HG03139 (cell line): ENCODE measurements around the gene VSIG2.
A peak's percentile ranks its signal among the peaks of the same experiment; 100 is the strongest.
"Not testable (repeated sequence)": the region's sequence is repeated elsewhere in the genome, so short reads cannot be mapped to it uniquely, and the experiment has no call there.

Source experiments
- ATAC-seq: cut with Tn5 transposase; IDR thresholded peaks from one replicate; pipeline ENCODE4 v1.9.1; 2021; ENCODE audit not compliant: unreplicated experiment

VSIG2 gene, protein sequence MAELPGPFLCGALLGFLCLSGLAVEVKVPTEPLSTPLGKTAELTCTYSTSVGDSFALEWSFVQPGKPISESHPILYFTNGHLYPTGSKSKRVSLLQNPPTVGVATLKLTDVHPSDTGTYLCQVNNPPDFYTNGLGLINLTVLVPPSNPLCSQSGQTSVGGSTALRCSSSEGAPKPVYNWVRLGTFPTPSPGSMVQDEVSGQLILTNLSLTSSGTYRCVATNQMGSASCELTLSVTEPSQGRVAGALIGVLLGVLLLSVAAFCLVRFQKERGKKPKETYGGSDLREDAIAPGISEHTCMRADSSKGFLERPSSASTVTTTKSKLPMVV

GRCh38 chr11:124751741-124752470, at the start of gene VSIG2:
Gene VSIG2 (minus strand): TSS chr11:124752255. CDS start chr11:124752137, 118 bp downstream.
- no peak for ATAC-seq

DNA sequence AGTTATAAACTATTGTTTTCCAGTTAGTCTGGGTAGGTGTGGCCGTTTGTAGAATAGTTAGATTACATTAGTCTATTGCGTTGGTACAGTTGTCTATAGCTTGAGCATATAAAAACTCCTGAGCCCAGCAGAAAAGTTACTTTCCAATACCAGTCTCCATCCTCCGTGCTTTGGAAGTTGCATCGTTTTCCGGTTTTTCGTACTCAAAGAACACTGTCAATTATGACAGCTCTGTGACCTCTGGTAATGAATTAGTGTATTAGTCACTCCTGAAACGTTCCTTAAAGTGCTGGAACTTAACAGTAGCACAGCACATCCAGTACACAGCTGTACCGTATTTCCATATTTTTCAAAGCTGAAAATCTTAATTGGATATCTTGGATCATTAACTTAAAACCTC, 49.0 kb upstream of the VSIG2 start:
- no peak for ATAC-seq

DNA sequence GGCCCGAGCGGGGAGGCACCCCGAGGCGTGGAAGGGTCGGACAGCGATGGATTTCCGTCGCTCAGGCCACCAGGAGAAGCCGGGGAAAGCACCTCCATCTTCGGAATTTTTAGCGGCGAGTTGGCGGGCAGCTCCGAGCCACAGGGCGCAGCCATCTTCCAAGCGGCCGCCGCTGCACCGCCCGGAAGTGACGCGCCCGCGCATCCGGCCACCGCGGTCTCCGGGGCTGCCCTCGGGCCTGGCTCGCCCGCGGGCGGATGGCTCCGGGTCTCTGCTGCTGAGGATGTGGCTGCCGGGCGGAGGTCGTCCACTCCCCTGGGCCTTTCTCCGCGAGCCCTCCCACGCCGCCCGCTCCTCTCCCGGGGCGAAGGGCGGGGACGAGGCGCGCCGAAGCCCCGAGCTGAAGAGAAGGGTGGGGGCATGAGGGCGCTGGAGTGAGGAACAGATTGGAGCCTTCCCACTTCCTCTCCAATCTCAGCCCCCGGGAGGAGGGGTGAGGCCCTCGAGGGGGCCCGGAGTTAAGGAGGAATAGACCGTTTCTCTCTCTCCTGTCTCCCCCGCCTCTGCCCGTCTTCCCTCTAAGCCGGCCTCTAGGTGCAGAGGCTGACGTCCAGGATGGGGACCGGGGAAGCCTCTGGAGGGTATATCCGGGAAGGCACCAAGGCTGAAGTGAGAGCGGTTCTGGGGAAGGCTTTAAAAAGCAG, 48.3 kb upstream of the VSIG2 start, which contains the start of gene MSANTD2:
MSANTD2 (minus strand) TSS at position 181 of the 704 bp plus-strand sequence; CDS start at position 155, 26 bp downstream.
- ATAC-seq = peak; percentile 83

GRCh38 chr11:124799348-124800225, 47.5 kb upstream of the VSIG2 start:
- peak; percentile 35 for ATAC-seq

GRCh38 chr11:124798991-124799347, 46.9 kb upstream of the VSIG2 start:
- ATAC-seq = peak; percentile 16

DNA sequence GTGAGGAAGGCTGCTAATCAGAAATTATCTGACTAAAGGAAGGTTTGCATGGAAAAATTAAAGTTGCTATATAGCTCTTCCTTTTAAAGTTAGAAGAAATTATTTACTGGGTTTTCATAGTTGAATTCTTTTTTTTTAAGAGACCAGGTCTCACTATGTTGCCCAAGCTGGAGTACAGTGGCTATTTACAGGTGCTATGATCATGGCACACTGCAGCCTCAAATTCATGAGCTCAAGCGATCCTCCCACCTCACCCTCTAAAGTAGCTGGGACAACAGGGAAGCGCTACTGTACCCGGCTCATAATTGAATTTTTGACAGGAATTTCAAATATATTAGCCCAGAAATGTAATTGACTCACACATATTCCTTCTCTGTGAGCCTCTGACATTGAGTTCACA, 44.3 kb upstream of the VSIG2 start:
- ATAC-seq = no peak

DNA sequence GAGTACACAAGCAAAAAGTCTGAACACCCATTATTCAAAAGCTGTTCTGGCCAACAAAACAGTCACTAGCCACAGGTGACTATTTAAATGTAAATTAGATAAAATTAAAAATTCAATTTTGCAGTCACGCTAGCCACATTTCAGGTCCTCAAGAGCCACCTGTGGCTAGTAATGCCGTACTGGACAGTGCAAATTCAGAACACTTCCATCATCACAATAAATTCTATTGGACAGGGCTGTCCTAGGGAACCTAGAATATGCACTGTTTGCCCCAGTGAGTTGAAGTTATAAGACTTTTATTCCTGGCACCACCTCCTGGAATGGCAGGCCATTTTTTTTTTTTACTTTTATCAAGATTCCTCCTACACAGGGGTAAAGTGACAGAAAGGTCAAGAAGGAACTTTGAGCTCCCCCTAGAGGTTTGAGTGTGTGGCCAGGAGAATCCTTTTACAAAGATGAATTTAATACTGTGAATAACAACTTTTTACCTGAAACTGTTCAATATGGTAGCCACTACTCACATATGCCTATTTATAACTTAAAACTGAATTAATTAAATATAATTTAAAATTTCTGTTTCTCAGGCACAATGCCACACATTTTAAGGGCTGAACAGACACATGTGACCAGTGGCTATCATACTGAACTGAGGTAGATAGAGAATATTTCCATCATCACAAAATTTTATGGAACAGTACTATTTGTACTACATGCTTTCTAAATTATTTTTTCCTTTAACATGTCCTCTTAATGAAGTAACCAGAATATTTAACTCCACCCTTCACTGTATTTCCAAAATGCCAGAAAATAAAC, 41.6 kb upstream of the VSIG2 start:
- ATAC-seq = peak; percentile 42

GRCh38 chr11:124791626-124792341, 39.7 kb upstream of the VSIG2 start:
- ATAC-seq = peak; percentile 63

DNA sequence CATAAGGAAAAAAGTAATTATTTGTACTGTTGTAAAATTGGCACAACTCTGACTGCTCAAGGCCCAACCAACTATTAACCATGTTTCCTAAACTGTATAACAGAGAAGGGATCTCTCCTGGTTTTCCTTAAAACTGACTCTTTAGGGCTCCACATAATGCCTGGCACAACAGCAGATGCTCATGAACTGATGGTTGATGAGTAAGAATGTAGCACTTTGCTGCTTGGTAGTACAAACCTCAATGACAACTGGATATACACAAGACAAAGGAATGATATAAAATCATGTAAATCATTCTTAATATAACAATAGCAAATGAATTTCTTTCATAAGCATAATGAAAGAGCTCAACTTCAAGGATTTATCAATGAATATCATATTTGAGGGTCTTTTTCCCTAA, 36.5 kb upstream of the VSIG2 start:
- ATAC-seq = no peak

- ATAC-seq = no peak
These were observed 32.0 kb upstream of the VSIG2 start for GRCh38 chr11:124784051-124784450.

DNA sequence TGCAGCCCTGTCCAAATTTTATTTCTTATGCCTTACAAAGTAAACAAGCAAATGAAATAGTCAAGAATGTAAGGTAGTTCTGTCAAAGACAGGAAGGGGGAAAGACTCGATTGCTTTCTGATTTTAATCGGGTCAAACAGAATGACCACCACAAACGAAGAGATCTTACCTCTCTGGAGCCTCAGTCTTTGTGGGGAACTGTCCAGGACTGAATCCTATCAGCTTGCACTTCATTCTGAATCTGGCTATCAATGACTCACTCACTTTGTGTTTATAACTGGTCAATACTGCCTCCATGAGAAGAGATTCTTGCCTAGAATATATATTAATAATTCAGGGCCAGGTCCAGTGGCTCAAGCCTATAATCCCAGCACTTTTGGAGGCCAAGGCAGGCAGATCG, 30.9 kb upstream of the VSIG2 start:
- no peak for ATAC-seq

DNA sequence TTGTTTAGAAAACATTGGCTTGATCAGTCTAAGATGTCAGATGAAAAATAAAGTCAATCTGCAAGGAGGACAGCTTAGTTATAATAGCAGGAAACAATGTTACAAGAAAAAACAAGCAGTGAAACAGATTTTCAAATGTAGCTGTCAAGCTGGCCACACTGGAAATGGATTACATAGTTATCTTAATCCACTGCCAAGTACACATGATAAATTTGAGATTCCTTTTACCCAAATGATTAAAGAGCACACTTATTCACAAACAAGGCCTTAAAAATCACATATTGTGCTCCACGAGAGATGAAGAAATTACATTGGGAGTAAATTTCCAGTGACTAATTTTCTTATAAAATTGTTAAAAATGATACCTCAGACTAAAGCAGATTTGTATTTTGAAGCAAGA, 27.5 kb upstream of the VSIG2 start:
- no peak for ATAC-seq

DNA sequence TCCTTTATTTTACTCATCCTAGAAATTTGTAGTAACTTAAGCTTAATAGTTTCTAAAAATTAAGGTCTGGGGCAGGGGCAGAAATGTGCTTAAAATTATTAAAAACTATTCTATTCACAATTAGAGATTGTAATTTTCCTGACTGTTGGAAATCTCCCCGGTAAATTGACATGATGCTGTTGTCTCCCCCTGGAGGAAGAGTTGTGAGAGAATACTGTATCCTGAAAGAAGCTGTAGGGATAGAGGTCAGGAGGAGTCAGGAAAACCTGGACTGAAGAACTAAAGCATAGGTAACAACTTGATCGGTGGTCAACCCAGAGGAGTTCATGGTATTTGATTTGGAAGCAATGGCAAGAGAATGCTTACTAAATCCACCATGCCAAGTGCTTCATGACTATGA, 26.2 kb upstream of the VSIG2 start:
- no peak for ATAC-seq

DNA sequence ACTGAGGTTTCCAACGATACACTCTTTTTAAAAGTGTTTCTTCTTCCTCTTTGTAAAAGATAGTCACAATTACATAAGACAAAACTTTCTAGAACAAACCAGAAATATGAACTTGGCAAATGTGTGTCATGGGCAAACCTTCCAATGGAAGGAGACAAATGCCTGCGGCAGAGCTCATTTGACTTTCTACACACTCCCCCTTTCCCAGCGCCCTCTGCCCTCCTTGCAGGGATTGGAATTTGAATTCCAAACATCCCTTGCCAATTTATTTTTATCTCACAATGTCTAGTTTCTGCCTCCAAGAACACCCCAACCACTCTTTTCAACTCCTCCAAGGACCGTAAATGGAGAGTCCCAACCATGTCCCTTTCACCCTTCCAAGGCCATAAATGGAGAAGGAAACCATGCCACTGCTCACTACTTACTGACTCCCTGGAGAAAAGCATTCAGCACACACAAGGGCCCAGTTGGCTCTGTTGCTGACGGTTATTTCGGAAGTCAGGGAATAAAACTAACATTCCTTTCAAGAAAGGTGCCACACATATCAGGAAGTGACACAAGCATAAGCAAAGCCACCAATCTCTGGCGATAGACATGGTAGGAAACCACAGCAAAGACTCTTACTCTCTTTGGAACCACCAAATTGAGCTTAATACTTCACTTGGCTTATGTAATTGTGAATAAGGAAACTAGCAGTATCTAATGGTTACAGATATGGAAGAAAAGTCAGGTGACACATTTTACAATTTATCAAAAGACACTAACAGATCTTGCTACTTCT, 25.0 kb upstream of the VSIG2 start:
- no peak for ATAC-seq

DNA sequence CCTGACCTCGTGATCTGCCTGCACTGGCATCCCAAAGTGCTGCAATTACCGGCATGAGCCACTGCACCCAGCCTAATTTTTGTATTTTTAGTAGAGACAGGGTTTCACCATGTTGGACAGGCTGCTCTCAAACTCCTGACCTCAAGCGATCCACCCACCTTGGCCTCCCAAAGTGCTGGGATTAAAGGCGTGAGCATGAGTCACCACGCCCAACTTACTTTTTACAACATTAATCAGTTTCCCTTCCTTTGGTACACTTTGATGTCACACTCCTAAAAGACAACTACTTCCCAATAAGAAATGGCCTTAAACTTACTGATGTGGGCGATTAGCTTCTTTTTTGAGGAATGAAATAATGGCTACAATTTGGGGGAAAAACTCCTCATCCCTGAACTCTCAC, 18.9 kb upstream of the VSIG2 start:
- ATAC-seq = not testable (repeated sequence)

GRCh38 chr11:124769806-124770774, 18.0 kb upstream of the VSIG2 start:
- no peak for ATAC-seq

DNA sequence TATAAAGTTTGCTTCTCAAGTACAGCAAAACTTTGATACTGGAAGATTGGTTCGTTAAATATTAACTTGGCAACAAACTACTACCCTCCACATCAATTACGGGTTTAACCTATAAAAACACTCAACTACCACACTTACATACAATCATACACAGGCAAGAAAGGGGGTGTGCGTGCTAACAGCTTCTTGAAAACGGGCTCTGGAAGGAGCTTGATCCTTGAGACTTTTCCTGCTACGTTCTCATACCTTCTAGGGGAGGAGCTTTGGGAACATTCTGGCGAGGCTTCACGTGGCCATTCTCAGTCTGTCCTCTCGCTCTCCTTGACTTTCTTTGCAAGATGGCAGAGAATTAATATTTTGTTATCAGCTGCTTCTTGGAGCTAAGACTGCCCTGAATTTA, 16.9 kb upstream of the VSIG2 start:
- no peak for ATAC-seq
